HEK293 (cell line): ENCODE results near the gene CACNB4.
A peak's percentile ranks its signal among the peaks of the same experiment; 100 is the strongest.

ENCODE experiments used
- CTCF ChIA-PET: fragments of 350-600 bp; formaldehyde crosslinking; extraction: SDS; loops from one replicate; lab custom pipeline; 2021; ENCODE audit warnings: antibody characterized with exemption; lab: Yijun Ruan, JAX
- POLR2A ChIA-PET: fragments of 300-600 bp; formaldehyde crosslinking; extraction: SDS; loops from one replicate; lab custom pipeline; 2020; ENCODE audit warnings: antibody characterized with exemption, inconsistent platforms; lab: Yijun Ruan, JAX
- H3K27ac ChIP-seq: fragments of 200-500 bp; sonication (Bioruptor generic); 2 replicates; pipeline ENCODE4 v1.5.1; 2014; ENCODE audit warnings: low read depth, low read length, control low read depth, inconsistent platforms; ENCODE audit errors: extremely low read depth
- H3K36me3 ChIP-seq, 2 experiments: fragments of 200-500 bp in 1 of 2; sonication (Bioruptor generic) in 1 of 2; 1 replicate in 1 of 2; 2 replicates in 1 of 2; pipeline ENCODE4 v1.5.1; 2014 to 2017; ENCODE audit warnings: inconsistent platforms in 2 of 2, low read length in 2 of 2; ENCODE audit not compliant: control insufficient read depth in 2 of 2, insufficient read depth in 1 of 2
- H3K4me1 ChIP-seq: fragments of 200-500 bp; sonication (Bioruptor generic); 2 replicates; pipeline ENCODE4 v1.5.1; 2014; ENCODE audit warnings: mild to moderate bottlenecking, low read length, inconsistent platforms; ENCODE audit not compliant: control insufficient read depth, insufficient read depth
- H3K4me3 ChIP-seq: 2 replicates; pipeline ENCODE4 v1.5.1; 2011; ENCODE audit warnings: low read depth, mild to moderate bottlenecking, control low read depth, low read length, moderate library complexity
- H3K9me3 ChIP-seq: fragments of 200-500 bp; sonication (Bioruptor generic); 2 replicates; pipeline ENCODE4 v1.5.1; 2014; ENCODE audit warnings: low read depth, low read length, inconsistent platforms; ENCODE audit not compliant: control insufficient read depth, insufficient read depth
- BCL11B ChIP-seq: fragments of 450-650 bp; formaldehyde crosslinking; IDR thresholded peaks from 2 replicates; pipeline ENCODE4 v1.5.1; 2016; ENCODE audit warnings: low read depth, missing biosample characterization, missing genetic modification characterization
- EGR2 ChIP-seq: fragments of 450-650 bp; formaldehyde crosslinking; IDR thresholded peaks from 2 replicates; pipeline ENCODE4 v1.5.1; 2016; ENCODE audit warnings: low read depth, missing biosample characterization, missing genetic modification characterization
- GLIS1 ChIP-seq: fragments of 450-650 bp; formaldehyde crosslinking; IDR thresholded peaks from 2 replicates; pipeline ENCODE4 v1.5.1; 2016; ENCODE audit warnings: missing biosample characterization, missing genetic modification characterization
- GLIS2 ChIP-seq: fragments of 450-650 bp; formaldehyde crosslinking; IDR thresholded peaks from 2 replicates; pipeline ENCODE4 v1.5.1; 2016; ENCODE audit warnings: missing biosample characterization, missing genetic modification characterization
- OSR2 ChIP-seq: fragments of 450-650 bp; formaldehyde crosslinking; IDR thresholded peaks from 2 replicates; pipeline ENCODE4 v1.5.1; 2016; ENCODE audit warnings: missing biosample characterization, missing genetic modification characterization
- TRIM28 ChIP-seq: IDR thresholded peaks from 2 replicates; pipeline ENCODE4 v1.6.1; 2011; ENCODE audit warnings: low read length, control low read depth, borderline replicate concordance
- WT1 ChIP-seq: fragments of 450-650 bp; formaldehyde crosslinking; IDR thresholded peaks from 2 replicates; pipeline ENCODE4 v1.5.1; 2016; ENCODE audit warnings: missing biosample characterization, missing genetic modification characterization
- ZEB2 ChIP-seq: fragments of 450-650 bp; formaldehyde crosslinking; IDR thresholded peaks from 2 replicates; pipeline ENCODE4 v1.5.1; 2016; ENCODE audit warnings: missing biosample characterization, missing genetic modification characterization
- ZNF133 ChIP-seq: fragments of 450-650 bp; formaldehyde crosslinking; IDR thresholded peaks from 2 replicates; pipeline ENCODE4 v1.5.1; 2016; ENCODE audit warnings: missing biosample characterization, missing genetic modification characterization
- ZNF157 ChIP-seq: fragments of 450-650 bp; formaldehyde crosslinking; IDR thresholded peaks from 2 replicates; pipeline ENCODE4 v1.5.1; 2016; ENCODE audit warnings: missing biosample characterization, missing genetic modification characterization
- ZNF214 ChIP-seq: fragments of 450-650 bp; formaldehyde crosslinking; IDR thresholded peaks from 2 replicates; pipeline ENCODE4 v1.5.1; 2017; ENCODE audit warnings: missing biosample characterization, mild to moderate bottlenecking, missing genetic modification characterization, borderline replicate concordance
- ZNF311 ChIP-seq: fragments of 450-650 bp; formaldehyde crosslinking; IDR thresholded peaks from 2 replicates; pipeline ENCODE4 v1.5.1; 2017; ENCODE audit warnings: missing biosample characterization, missing genetic modification characterization, borderline replicate concordance
- ZNF501 ChIP-seq: fragments of 450-650 bp; formaldehyde crosslinking; IDR thresholded peaks from 2 replicates; pipeline ENCODE4 v1.5.1; 2016; ENCODE audit warnings: missing biosample characterization, missing genetic modification characterization
- ZNF510 ChIP-seq: fragments of 450-650 bp; formaldehyde crosslinking; IDR thresholded peaks from 2 replicates; pipeline ENCODE4 v1.5.1; 2018; ENCODE audit warnings: mild to moderate bottlenecking, missing genetic modification characterization, missing biosample characterization; ENCODE audit not compliant: insufficient replicate concordance
- ZNF548 ChIP-seq: fragments of 450-650 bp; formaldehyde crosslinking; IDR thresholded peaks from 2 replicates; pipeline ENCODE4 v1.5.1; 2016; ENCODE audit warnings: missing biosample characterization, missing genetic modification characterization
- ZNF596 ChIP-seq: fragments of 450-650 bp; IDR thresholded peaks from 2 replicates; pipeline ENCODE4 v1.5.0; 2018; ENCODE audit warnings: missing biosample characterization, mild to moderate bottlenecking, missing genetic modification characterization, moderate library complexity
- ZNF610 ChIP-seq: fragments of 450-650 bp; formaldehyde crosslinking; IDR thresholded peaks from 2 replicates; pipeline ENCODE4 v1.5.1; 2016; ENCODE audit warnings: missing biosample characterization, missing genetic modification characterization, borderline replicate concordance
- ZNF626 ChIP-seq: fragments of 450-650 bp; sonication (Bioruptor Pico); formaldehyde crosslinking; IDR thresholded peaks from 2 replicates; pipeline ENCODE4 v1.5.1; 2018; ENCODE audit warnings: missing biosample characterization, missing genetic modification characterization, inconsistent platforms
- ZNF658 ChIP-seq: fragments of 450-650 bp; formaldehyde crosslinking; IDR thresholded peaks from 2 replicates; pipeline ENCODE4; 2016; ENCODE audit warnings: missing biosample characterization, missing genetic modification characterization
- TF ChIP-seq, protein P1 (sequence below): fragments of 450-650 bp; formaldehyde crosslinking; IDR thresholded peaks from 2 replicates; pipeline ENCODE4 v1.5.1; 2016; ENCODE audit warnings: missing biosample characterization, missing genetic modification characterization
- TF ChIP-seq, protein P2 (sequence below): fragments of 450-650 bp; formaldehyde crosslinking; IDR thresholded peaks from 2 replicates; pipeline ENCODE4 v1.5.1; 2016; ENCODE audit warnings: missing biosample characterization, missing genetic modification characterization
- TF ChIP-seq, protein P3 (sequence below): fragments of 450-650 bp; formaldehyde crosslinking; IDR thresholded peaks from 2 replicates; pipeline ENCODE4 v1.5.1; 2017; ENCODE audit warnings: missing biosample characterization, missing genetic modification characterization
- TF ChIP-seq, protein P4 (sequence below): fragments of 450-650 bp; formaldehyde crosslinking; IDR thresholded peaks from 2 replicates; pipeline ENCODE4 v1.5.1; 2016; ENCODE audit warnings: missing biosample characterization, missing genetic modification characterization, borderline replicate concordance

The CACNB4 gene

DNA sequence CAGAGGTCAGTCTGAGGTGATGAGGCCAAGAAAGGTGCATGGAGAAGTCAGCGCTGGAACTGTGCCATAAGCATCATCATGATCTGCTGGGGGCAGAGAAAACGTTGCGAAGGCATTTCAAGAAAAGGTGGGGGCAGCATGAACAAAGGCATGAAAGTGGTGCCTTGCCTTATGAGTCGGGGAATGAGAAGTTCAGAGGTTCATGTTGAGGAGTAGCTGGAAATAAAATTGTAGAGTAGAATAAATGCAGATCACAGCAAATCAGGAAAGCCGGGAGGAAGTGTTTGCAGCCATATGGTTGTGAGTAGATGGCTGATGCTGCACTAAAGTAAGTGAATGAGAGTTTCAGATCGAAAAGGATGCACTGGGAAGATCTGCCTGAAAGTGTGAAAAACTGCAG, 198.5 kb downstream of the CACNB4 start:
- H3K4me3 ChIP-seq = no peak overlapping the region
- H3K9me3 ChIP-seq = no peaks in the 10 kb centered on the region
- CTCF ChIA-PET = no interaction called here
- no peaks in the 10 kb centered on the region for H3K36me3 ChIP-seq
- POLR2A ChIA-PET = no interaction called here
- peak; percentile 65 for TF ChIP-seq GLIS1 (tag by site-specific recombination)
- TF ChIP-seq, protein P1, sequence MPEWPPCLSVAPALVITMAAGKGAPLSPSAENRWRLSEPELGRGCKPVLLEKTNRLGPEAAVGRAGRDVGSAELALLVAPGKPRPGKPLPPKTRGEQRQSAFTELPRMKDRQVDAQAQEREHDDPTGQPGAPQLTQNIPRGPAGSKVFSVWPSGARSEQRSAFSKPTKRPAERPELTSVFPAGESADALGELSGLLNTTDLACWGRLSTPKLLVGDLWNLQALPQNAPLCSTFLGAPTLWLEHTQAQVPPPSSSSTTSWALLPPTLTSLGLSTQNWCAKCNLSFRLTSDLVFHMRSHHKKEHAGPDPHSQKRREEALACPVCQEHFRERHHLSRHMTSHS (tag by site-specific recombination) = no peak
- TF ChIP-seq ZNF133 (tag by site-specific recombination) = no peak
- no peak for TF ChIP-seq ZNF626 (tag by site-specific recombination)
- no peak overlapping the region for H3K27ac ChIP-seq
- H3K4me1 ChIP-seq = no peaks in the 10 kb centered on the region

DNA sequence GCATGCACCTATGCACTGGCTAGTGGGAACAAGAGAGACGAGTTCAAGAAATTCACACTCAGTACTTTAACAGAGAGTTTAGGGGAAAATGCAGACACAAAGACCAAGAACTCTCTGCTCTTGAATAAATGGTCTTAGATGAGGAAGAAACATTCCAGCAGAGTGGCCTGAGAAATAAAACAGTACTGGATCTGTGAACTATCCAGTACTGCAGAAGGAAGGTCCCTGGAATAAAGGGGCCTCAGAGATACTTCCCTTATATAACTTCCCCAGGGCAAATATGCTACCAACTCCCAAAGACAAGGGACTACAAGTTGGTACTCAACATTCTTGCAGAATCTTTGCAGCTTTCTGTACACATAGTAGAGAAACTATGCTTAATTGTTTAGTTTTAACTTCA, 199.7 kb downstream of the CACNB4 start:
- peaks cover 2% of the 10 kb centered on the region; the same call in 1 of the 2 replicates for H3K9me3 ChIP-seq
- H3K27ac ChIP-seq = no peak overlapping the region
- H3K4me3 ChIP-seq = no peak overlapping the region
- no peaks in the 10 kb centered on the region for H3K4me1 ChIP-seq
- CTCF ChIA-PET = interaction anchor here (0.9 kb wide), 1 partner anchor 87 kb away, joined by 3 read pairs; no protein-coding TSS in a partner anchor
- POLR2A ChIA-PET = no interaction called here
- no peaks in the 10 kb centered on the region for H3K36me3 ChIP-seq
- TF ChIP-seq OSR2 (tag by site-specific recombination) (no peak), TRIM28 (no peak), ZNF610 (tag by site-specific recombination) (no peak), ZNF658 (tag by site-specific recombination) (no peak), ZNF311 (no peak), ZNF510 (tag by site-specific recombination) (no peak), ZEB2 (tag by site-specific recombination) (no peak), WT1 (no peak), ZNF596 (tag by site-specific recombination) (no peak), ZNF214 (tag by site-specific recombination) (no peak), BCL11B (tag by site-specific recombination) (no peak), ZNF548 (tag by site-specific recombination) (no peak), GLIS2 (no peak), ZNF157 (tag by site-specific recombination) (no peak), ZNF501 (tag by site-specific recombination) (no peak), EGR2 (tag by site-specific recombination) (no peak)
- TF ChIP-seq, protein P2, sequence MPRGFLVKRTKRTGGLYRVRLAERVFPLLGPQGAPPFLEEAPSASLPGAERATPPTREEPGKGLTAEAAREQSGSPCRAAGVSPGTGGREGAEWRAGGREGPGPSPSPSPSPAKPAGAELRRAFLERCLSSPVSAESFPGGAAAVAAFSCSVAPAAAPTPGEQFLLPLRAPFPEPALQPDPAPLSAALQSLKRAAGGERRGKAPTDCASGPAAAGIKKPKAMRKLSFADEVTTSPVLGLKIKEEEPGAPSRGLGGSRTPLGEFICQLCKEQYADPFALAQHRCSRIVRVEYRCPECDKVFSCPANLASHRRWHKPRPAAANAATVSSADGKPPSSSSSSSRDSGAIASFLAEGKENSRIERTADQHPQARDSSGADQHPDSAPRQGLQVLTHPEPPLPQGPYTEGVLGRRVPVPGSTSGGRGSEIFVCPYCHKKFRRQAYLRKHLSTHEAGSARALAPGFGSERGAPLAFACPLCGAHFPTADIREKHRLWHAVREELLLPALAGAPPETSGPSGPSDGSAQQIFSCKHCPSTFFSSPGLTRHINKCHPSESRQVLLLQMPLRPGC (tag by site-specific recombination) = no peak
- TF ChIP-seq, protein P3, sequence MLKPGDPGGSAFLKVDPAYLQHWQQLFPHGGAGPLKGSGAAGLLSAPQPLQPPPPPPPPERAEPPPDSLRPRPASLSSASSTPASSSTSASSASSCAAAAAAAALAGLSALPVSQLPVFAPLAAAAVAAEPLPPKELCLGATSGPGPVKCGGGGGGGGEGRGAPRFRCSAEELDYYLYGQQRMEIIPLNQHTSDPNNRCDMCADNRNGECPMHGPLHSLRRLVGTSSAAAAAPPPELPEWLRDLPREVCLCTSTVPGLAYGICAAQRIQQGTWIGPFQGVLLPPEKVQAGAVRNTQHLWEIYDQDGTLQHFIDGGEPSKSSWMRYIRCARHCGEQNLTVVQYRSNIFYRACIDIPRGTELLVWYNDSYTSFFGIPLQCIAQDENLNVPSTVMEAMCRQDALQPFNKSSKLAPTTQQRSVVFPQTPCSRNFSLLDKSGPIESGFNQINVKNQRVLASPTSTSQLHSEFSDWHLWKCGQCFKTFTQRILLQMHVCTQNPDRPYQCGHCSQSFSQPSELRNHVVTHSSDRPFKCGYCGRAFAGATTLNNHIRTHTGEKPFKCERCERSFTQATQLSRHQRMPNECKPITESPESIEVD (tag by site-specific recombination) = no peak
- TF ChIP-seq, protein P4, sequence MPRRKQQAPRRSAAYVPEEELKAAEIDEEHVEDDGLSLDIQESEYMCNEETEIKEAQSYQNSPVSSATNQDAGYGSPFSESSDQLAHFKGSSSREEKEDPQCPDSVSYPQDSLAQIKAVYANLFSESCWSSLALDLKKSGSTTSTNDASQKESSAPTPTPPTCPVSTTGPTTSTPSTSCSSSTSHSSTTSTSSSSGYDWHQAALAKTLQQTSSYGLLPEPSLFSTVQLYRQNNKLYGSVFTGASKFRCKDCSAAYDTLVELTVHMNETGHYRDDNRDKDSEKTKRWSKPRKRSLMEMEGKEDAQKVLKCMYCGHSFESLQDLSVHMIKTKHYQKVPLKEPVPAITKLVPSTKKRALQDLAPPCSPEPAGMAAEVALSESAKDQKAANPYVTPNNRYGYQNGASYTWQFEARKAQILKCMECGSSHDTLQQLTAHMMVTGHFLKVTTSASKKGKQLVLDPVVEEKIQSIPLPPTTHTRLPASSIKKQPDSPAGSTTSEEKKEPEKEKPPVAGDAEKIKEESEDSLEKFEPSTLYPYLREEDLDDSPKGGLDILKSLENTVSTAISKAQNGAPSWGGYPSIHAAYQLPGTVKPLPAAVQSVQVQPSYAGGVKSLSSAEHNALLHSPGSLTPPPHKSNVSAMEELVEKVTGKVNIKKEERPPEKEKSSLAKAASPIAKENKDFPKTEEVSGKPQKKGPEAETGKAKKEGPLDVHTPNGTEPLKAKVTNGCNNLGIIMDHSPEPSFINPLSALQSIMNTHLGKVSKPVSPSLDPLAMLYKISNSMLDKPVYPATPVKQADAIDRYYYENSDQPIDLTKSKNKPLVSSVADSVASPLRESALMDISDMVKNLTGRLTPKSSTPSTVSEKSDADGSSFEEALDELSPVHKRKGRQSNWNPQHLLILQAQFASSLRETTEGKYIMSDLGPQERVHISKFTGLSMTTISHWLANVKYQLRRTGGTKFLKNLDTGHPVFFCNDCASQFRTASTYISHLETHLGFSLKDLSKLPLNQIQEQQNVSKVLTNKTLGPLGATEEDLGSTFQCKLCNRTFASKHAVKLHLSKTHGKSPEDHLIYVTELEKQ (tag by site-specific recombination) = no peak
